ENCODE measurements around the gene PTPRD. TPM values are rescaled to one million over a fixed set of nuclear protein-coding genes. Genes with fewer than 3 reads are reported as not detected.

PTPRD gene
- total RNA-seq, 1 experiment from 2014 or later = 32.5 TPM

GRCh38 chr9:8292657-8293056 lies 2320.1 kb downstream of the PTPRD start:
- H2AK5ac ChIP-seq (ENCODE audit: insufficient read length, low read length) = no peak overlapping the region
- H3K23me2 ChIP-seq (ENCODE audit: insufficient read length, low read depth, low read length, poor library complexity, severe bottlenecking) = no peaks in the 10 kb centered on the region
- no peak overlapping the region for H2BK20ac ChIP-seq (ENCODE audit: low read depth, low read length, poor library complexity, severe bottlenecking)
- H3K9me3 ChIP-seq (ENCODE audit: control insufficient read depth, low read depth, low read length) = no peaks in the 10 kb centered on the region
- no peak overlapping the region for H3K18ac ChIP-seq (ENCODE audit: insufficient read length, low read depth, low read length)
- H3K4me1 Mint-ChIP-seq = no peaks in the 10 kb centered on the region
- no peak overlapping the region for H3K4me2 ChIP-seq (ENCODE audit: insufficient read depth, insufficient read length, low read length)
- no peak overlapping the region for H4K91ac ChIP-seq (ENCODE audit: insufficient read length, low read depth, low read length)
- H4K20me1 ChIP-seq (ENCODE audit: control insufficient read depth, insufficient read depth, insufficient read length) = no peaks in the 10 kb centered on the region
- H3K4ac ChIP-seq (ENCODE audit: low read depth, low read length) = no peak overlapping the region
- H2AFZ ChIP-seq (ENCODE audit: low read length) = no peak overlapping the region
- H3K14ac ChIP-seq (ENCODE audit: insufficient read depth, low read length) = no peak overlapping the region
- no CpG with 5 or more reads among the region's 4 CpGs for WGBS (ENCODE audit: extremely low coverage, insufficient read length, low lambda C conversion rate)
- H2BK12ac ChIP-seq (ENCODE audit: insufficient read length, low read depth, low read length) = no peak overlapping the region
- H3K79me1 ChIP-seq (ENCODE audit: insufficient read depth, low read depth, low read length, poor library complexity, severe bottlenecking) = no peaks in the 10 kb centered on the region
- no peak overlapping the region for H3K27ac ChIP-seq (ENCODE audit: insufficient read length, low read depth, low read length)
- H3K23ac ChIP-seq (ENCODE audit: insufficient read length, low read depth, low read length) = no peak overlapping the region
- no peak overlapping the region for H2BK120ac ChIP-seq (ENCODE audit: low read depth, low read length, poor library complexity, severe bottlenecking)
- no peak overlapping the region for H3T11ph ChIP-seq (ENCODE audit: low read length)
- no peak overlapping the region for H2BK5ac ChIP-seq (ENCODE audit: insufficient read length, low read length)
- no peaks in the 10 kb centered on the region for H3K79me2 ChIP-seq (ENCODE audit: insufficient read depth, low read length)
- no peak overlapping the region for H3K27ac Mint-ChIP-seq
- H4K8ac ChIP-seq (replicated peaks; ENCODE audit: insufficient read length, low read depth, low read length) = no peak overlapping the region
- TF ChIP-seq CTCF (conservative IDR thresholded peaks at IDR 0.05) = no peak
- H3K9me3 Mint-ChIP-seq = no peaks in the 10 kb centered on the region
- no peaks in the 10 kb centered on the region for H3K27me3 ChIP-seq (ENCODE audit: insufficient read depth, low read length)
- DNase-seq = no peak
- no peak overlapping the region for H3K4me3 Mint-ChIP-seq
- H3K4me1 ChIP-seq (ENCODE audit: insufficient read depth, low read length) = no peaks in the 10 kb centered on the region
- no peak overlapping the region for H2BK15ac ChIP-seq (ENCODE audit: low read depth, low read length)
- no peaks in the 10 kb centered on the region for H3K27me3 Mint-ChIP-seq (ENCODE audit: low read depth)
- H3K56ac ChIP-seq (ENCODE audit: insufficient read length, low read depth, low read length) = no peak overlapping the region
- H4K5ac ChIP-seq (ENCODE audit: insufficient read length, low read depth, low read length) = no peak overlapping the region
- H3K9ac ChIP-seq (ENCODE audit: extremely low read depth, insufficient read length, low read length) = no peak overlapping the region
- no peaks in the 10 kb centered on the region for H3K36me3 Mint-ChIP-seq (ENCODE audit: insufficient read depth in 1 of 3, low read depth in 3 of 3)

Data from H9 (cell line).